ENCODE measurements around the gene ITPR3.

The ITPR3 gene

GRCh38 chr6:33658982-33659689 is 38.0 kb downstream of the ITPR3 start:
- H3K4me3 ChIP-seq (replicated peaks; ENCODE audit: low read depth, low read length) = no peak overlapping the region
- H3K36me3 ChIP-seq (ENCODE audit: control insufficient read depth, insufficient read depth, low read length) = peaks cover 26% of the 10 kb centered on the region
- TF ChIP-seq CTCF (IDR thresholded peaks at IDR 0.05; ENCODE audit: insufficient read depth, low read length, poor library complexity, severe bottlenecking) = no peak
- no peaks in the 10 kb centered on the region for H3K27me3 ChIP-seq (replicated peaks; ENCODE audit: control insufficient read depth, insufficient read depth, low read length)
- no peak for DNase-seq (ENCODE audit: extremely low read depth, insufficient read length)

GRCh38 chr6:33659986-33660385 is 38.9 kb downstream of the ITPR3 start:
- no peak for TF ChIP-seq CTCF (IDR thresholded peaks at IDR 0.05; ENCODE audit: insufficient read depth, low read length, poor library complexity, severe bottlenecking)
- H3K4me3 ChIP-seq (replicated peaks; ENCODE audit: low read depth, low read length) = no peak overlapping the region
- peaks cover 29% of the 10 kb centered on the region for H3K36me3 ChIP-seq (ENCODE audit: control insufficient read depth, insufficient read depth, low read length)
- DNase-seq (ENCODE audit: extremely low read depth, insufficient read length) = no peak
- no peaks in the 10 kb centered on the region for H3K27me3 ChIP-seq (replicated peaks; ENCODE audit: control insufficient read depth, insufficient read depth, low read length)

GRCh38 chr6:33661106-33661838 is 40.1 kb downstream of the ITPR3 start:
- no peak for DNase-seq (ENCODE audit: extremely low read depth, insufficient read length)
- Histone ChIP-seq H3K36me3 (ENCODE audit: control insufficient read depth, insufficient read depth, low read length) (peaks cover 32% of the 10 kb centered on the region), H3K27me3 (replicated peaks; ENCODE audit: control insufficient read depth, insufficient read depth, low read length) (no peaks in the 10 kb centered on the region), H3K4me3 (replicated peaks; ENCODE audit: low read depth, low read length) (no peak overlapping the region)
- no peak for TF ChIP-seq CTCF (IDR thresholded peaks at IDR 0.05; ENCODE audit: insufficient read depth, low read length, poor library complexity, severe bottlenecking)

- TF ChIP-seq CTCF (IDR thresholded peaks at IDR 0.05; ENCODE audit: insufficient read depth, low read length, poor library complexity, severe bottlenecking) = no peak
- Histone ChIP-seq H3K36me3 (ENCODE audit: control insufficient read depth, insufficient read depth, low read length) (peaks cover 31% of the 10 kb centered on the region), H3K27me3 (replicated peaks; ENCODE audit: control insufficient read depth, insufficient read depth, low read length) (no peaks in the 10 kb centered on the region), H3K4me3 (replicated peaks; ENCODE audit: low read depth, low read length) (no peak overlapping the region)
- DNase-seq (ENCODE audit: extremely low read depth, insufficient read length) = no peak
Observed at GRCh38 chr6:33662318-33662717, 41.2 kb downstream of the ITPR3 start.

GRCh38 chr6:33663028-33663427 is 41.9 kb downstream of the ITPR3 start:
- TF ChIP-seq CTCF (IDR thresholded peaks at IDR 0.05; ENCODE audit: insufficient read depth, low read length, poor library complexity, severe bottlenecking) = no peak
- Histone ChIP-seq H3K4me3 (replicated peaks; ENCODE audit: low read depth, low read length) (no peak overlapping the region), H3K36me3 (ENCODE audit: control insufficient read depth, insufficient read depth, low read length) (peaks cover 34% of the 10 kb centered on the region), H3K27me3 (replicated peaks; ENCODE audit: control insufficient read depth, insufficient read depth, low read length) (no peaks in the 10 kb centered on the region)
- no peak for DNase-seq (ENCODE audit: extremely low read depth, insufficient read length)

All from GM06990 (cell line).